PFSK-1 (cell line): ENCODE measurements around the gene MYOG.

ENCODE experiments used
- FOXP2 ChIP-seq: optimal IDR thresholded peaks from 2 replicates; pipeline ENCODE3; 2011; ENCODE audit warnings: borderline replicate concordance, control low read depth, inconsistent platforms; ENCODE audit not compliant: insufficient read depth; ENCODE audit errors: extremely low read length, extremely low read depth
- POLR2AphosphoS5 ChIP-seq: IDR thresholded peaks from 2 replicates; pipeline ENCODE4 v1.6.1; 2012; ENCODE audit warnings: low read depth, mild to moderate bottlenecking, control low read depth, low read length, moderate library complexity
- REST ChIP-seq, 2 experiments: IDR thresholded peaks; 2 replicates each; pipeline versions ENCODE4 v1.6.1 to v1.8.0; 2011 to 2012; ENCODE audit warnings: low read depth in 2 of 2, low read length in 2 of 2, control low read depth in 1 of 2, inconsistent platforms in 1 of 2, mild to moderate bottlenecking in 1 of 2, moderate library complexity in 1 of 2; ENCODE audit not compliant: insufficient read depth in 1 of 2
- SIN3A ChIP-seq: IDR thresholded peaks from 2 replicates; pipeline ENCODE4 v1.6.1; 2012; ENCODE audit warnings: mild to moderate bottlenecking, low read length, moderate library complexity, borderline replicate concordance; ENCODE audit not compliant: insufficient read depth
- TAF1 ChIP-seq: IDR thresholded peaks from 2 replicates; pipeline ENCODE4 v1.6.1; 2012; ENCODE audit warnings: low read length, control low read depth, borderline replicate concordance; ENCODE audit not compliant: insufficient read depth

MYOG gene

GRCh38 chr1:203080456-203080855 is 5.4 kb downstream of the MYOG start:
- no peak for TF ChIP-seq TAF1
- no peak for TF ChIP-seq POLR2AphosphoS5
- no peak for TF ChIP-seq SIN3A
- TF ChIP-seq FOXP2, result no peak
- no peak for TF ChIP-seq REST (IDR thresholded peaks at IDR 0.05; ENCODE audit: insufficient read depth in 1 of 2, low read depth in 2 of 2, low read length in 2 of 2)

GRCh38 chr1:203078478-203078877 is 7.3 kb downstream of the MYOG start:
- TF ChIP-seq SIN3A (no peak), REST (IDR thresholded peaks at IDR 0.05; ENCODE audit: insufficient read depth in 1 of 2, low read depth in 2 of 2, low read length in 2 of 2) (no peak), TAF1 (no peak), FOXP2 (no peak), POLR2AphosphoS5 (no peak)

GRCh38 chr1:203077956-203078355 is 7.9 kb downstream of the MYOG start:
- no peak for TF ChIP-seq REST (IDR thresholded peaks at IDR 0.05; ENCODE audit: insufficient read depth in 1 of 2, low read depth in 2 of 2, low read length in 2 of 2)

GRCh38 chr1:203077367-203077766 is 8.4 kb downstream of the MYOG start:
- TF ChIP-seq REST (IDR thresholded peaks at IDR 0.05; ENCODE audit: insufficient read depth in 1 of 2, low read depth in 2 of 2, low read length in 2 of 2) (no peak), TAF1 (no peak), POLR2AphosphoS5 (no peak), FOXP2 (no peak), SIN3A (no peak)

- no peak for TF ChIP-seq SIN3A
- TF ChIP-seq TAF1, result no peak
- TF ChIP-seq REST (IDR thresholded peaks at IDR 0.05; ENCODE audit: insufficient read depth in 1 of 2, low read depth in 2 of 2, low read length in 2 of 2), result no peak
- TF ChIP-seq POLR2AphosphoS5, result no peak
- TF ChIP-seq FOXP2, result no peak
These were observed 9.7 kb downstream of the MYOG start for GRCh38 chr1:203076031-203076511.
